Hepatocyte (in vitro differentiated cells): Measurements from ENCODE around the gene PLTP. TPM values are rescaled to one million over a fixed set of nuclear protein-coding genes. Genes with fewer than 3 reads are reported as not detected.

Experiments
- DNase-seq: peaks from one replicate; pipeline ENCODE4 v3.0.0-alpha.2; 2016; ENCODE audit warnings: low spot score
- H2AFZ ChIP-seq: fragments of 200-600 bp; sonication (generic); 2 replicates; pipeline ENCODE4 v1.6.0; 2016; ENCODE audit warnings: antibody characterized with exemption, mild to moderate bottlenecking
- H3K27ac ChIP-seq: fragments of 200-600 bp; sonication (generic); 2 replicates; pipeline ENCODE4 v1.5.1; 2016; ENCODE audit warnings: mild to moderate bottlenecking
- H3K27me3 ChIP-seq: fragments of 200-600 bp; sonication (generic); 2 replicates; pipeline ENCODE4 v1.6.1; 2016
- H3K36me3 ChIP-seq: fragments of 200-600 bp; sonication (generic); replicated peaks from 2 replicates; pipeline ENCODE4 v1.5.1; 2016; ENCODE audit warnings: low read depth; ENCODE audit not compliant: insufficient read depth
- H3K4me1 ChIP-seq: fragments of 200-600 bp; sonication (generic); 2 replicates; pipeline ENCODE4 v1.5.1; 2016; ENCODE audit warnings: mild to moderate bottlenecking, moderate library complexity; ENCODE audit not compliant: insufficient read depth
- H3K4me2 ChIP-seq: fragments of 200-600 bp; sonication (generic); 2 replicates; pipeline ENCODE4 v1.6.0; 2016
- H3K4me3 ChIP-seq: fragments of 200-600 bp; sonication (generic); 2 replicates; pipeline ENCODE4 v1.5.1; 2016; ENCODE audit warnings: mild to moderate bottlenecking
- H3K79me2 ChIP-seq: fragments of 200-600 bp; sonication (generic); 2 replicates; pipeline ENCODE4 v1.6.0; 2017; ENCODE audit warnings: mild to moderate bottlenecking
- H3K9me2 ChIP-seq: fragments of 200-600 bp; sonication (generic); replicated peaks from 2 replicates; pipeline ENCODE4 v1.6.0; 2017; ENCODE audit warnings: mild to moderate bottlenecking; ENCODE audit not compliant: insufficient read depth
- H3K9me3 ChIP-seq: fragments of 200-600 bp; sonication (generic); 2 replicates; pipeline ENCODE4 v1.5.1; 2016; ENCODE audit warnings: low read depth, mild to moderate bottlenecking
- H4K20me1 ChIP-seq: fragments of 200-600 bp; sonication (generic); 2 replicates; pipeline ENCODE4 v1.6.0; 2016; ENCODE audit warnings: mild to moderate bottlenecking; ENCODE audit not compliant: insufficient read depth, poor library complexity, severe bottlenecking
- EZH2 ChIP-seq: fragments of 200-600 bp; sonication (generic); IDR thresholded peaks from 2 replicates; pipeline ENCODE4 v1.6.1; 2016; ENCODE audit warnings: antibody characterized with exemption, mild to moderate bottlenecking, borderline replicate concordance
- EZH2phosphoT487 ChIP-seq: fragments of 200-600 bp; sonication (generic); IDR thresholded peaks from one replicate; pipeline ENCODE4 v1.6.1; 2018; ENCODE audit warnings: antibody characterized with exemption, mild to moderate bottlenecking, low read depth, moderate library complexity; ENCODE audit not compliant: unreplicated experiment, severe bottlenecking
- WGBS: methylation state at CpG from one replicate; pipeline ENCODE4 v1.1.6; 2016; ENCODE audit warnings: low lambda C conversion rate; ENCODE audit errors: missing lambda C conversion rate; 5-methylcytosine and 5-hydroxymethylcytosine counted together
- polyA plus RNA-seq: library from polyadenylated mRNA; unstranded; fragments of >200 nt; fragmentation: Nextera tagmentation; extraction: Ambion mirVana; gene quantifications from 2 replicates; pipeline ENCODE4 v1.2.1, GENCODE V29; 2016
- total RNA-seq: library from RNA; depleted of rRNA; stranded (reverse); fragments of >200 nt; gene quantifications from 2 replicates; pipeline ENCODE4 v1.2.3, GENCODE V29; 2014
- TF ChIP-seq, protein P1 (sequence below): fragments of 200-600 bp; sonication (generic); IDR thresholded peaks from 2 replicates; pipeline ENCODE4 v1.5.1; 2016; ENCODE audit warnings: antibody characterized with exemption, mild to moderate bottlenecking; ENCODE audit not compliant: poor library complexity

Gene PLTP
- total and polyA plus RNA-seq, 2 experiments from 2014 or later = 176 to 623 TPM

DNA sequence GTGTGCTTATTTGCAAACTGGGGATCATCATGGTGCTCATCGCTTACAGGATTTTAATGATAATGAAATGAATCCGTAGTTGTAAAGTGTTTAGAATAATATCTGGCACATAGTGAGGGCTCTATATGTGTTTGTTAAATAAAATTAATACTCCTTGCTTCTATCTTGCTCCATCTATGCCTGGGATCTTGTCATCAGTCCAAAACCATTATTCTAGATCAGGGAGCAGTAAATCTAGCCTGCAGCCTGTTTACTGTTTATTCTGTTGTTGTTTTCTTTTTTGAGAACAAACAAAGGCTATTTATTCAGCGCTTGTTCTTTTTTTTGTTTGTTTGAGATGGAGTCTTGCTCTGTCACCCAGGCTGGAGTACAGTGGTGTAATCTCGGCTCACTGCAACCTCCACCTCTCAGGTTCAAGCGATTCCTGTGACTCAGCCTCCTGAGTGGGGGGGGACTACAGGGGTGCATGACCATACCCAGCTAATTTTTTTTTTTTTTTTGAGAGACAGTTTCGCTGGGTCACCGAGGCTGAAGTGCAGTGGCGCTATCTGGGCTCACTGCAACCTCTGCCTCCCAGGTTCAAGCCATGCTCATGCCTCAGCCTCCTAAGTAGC, 62.9 kb downstream of the PLTP start:
- WGBS = 97% methylated on average over 8 of the region's 8 CpGs
- Histone ChIP-seq H3K9me2 (no peaks in the 10 kb centered on the region), H3K9me3 (no peaks in the 10 kb centered on the region), H3K36me3 (no peaks in the 10 kb centered on the region), H3K4me1 (no peaks in the 10 kb centered on the region), H4K20me1 (no peaks in the 10 kb centered on the region), H3K4me2 (no peak overlapping the region), H3K79me2 (peaks cover 10% of the 10 kb centered on the region), H3K27me3 (no peaks in the 10 kb centered on the region), H3K4me3 (no peak overlapping the region), H2AFZ (no peak overlapping the region), H3K27ac (no peak overlapping the region)
- DNase-seq = no peak
- TF ChIP-seq EZH2 (no peak), EZH2phosphoT487 (no peak)
- TF ChIP-seq, protein P1, sequence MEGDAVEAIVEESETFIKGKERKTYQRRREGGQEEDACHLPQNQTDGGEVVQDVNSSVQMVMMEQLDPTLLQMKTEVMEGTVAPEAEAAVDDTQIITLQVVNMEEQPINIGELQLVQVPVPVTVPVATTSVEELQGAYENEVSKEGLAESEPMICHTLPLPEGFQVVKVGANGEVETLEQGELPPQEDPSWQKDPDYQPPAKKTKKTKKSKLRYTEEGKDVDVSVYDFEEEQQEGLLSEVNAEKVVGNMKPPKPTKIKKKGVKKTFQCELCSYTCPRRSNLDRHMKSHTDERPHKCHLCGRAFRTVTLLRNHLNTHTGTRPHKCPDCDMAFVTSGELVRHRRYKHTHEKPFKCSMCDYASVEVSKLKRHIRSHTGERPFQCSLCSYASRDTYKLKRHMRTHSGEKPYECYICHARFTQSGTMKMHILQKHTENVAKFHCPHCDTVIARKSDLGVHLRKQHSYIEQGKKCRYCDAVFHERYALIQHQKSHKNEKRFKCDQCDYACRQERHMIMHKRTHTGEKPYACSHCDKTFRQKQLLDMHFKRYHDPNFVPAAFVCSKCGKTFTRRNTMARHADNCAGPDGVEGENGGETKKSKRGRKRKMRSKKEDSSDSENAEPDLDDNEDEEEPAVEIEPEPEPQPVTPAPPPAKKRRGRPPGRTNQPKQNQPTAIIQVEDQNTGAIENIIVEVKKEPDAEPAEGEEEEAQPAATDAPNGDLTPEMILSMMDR = no peak

Other genes starting within 250 kb of the PLTP start
- gene WFDC11, start 241.9 kb downstream of the PLTP start, total RNA-seq = not detected in 2 replicates
- not detected in 2 replicates for gene WFDC11, start 241.9 kb downstream of the PLTP start, polyA plus RNA-seq
- gene WFDC13, start 210.1 kb downstream of the PLTP start, total RNA-seq = not detected in 2 replicates
- 0.29 TPM in 1 of 2 replicates, not detected in the other for gene WFDC13, start 210.1 kb downstream of the PLTP start, polyA plus RNA-seq
- gene WFDC10B, start 207.1 kb downstream of the PLTP start, total RNA-seq = 2.6 TPM in 1 of 2 replicates, not detected in the other
- 0.62 and 1.9 TPM in 2 replicates for gene WFDC10B, start 207.1 kb downstream of the PLTP start, polyA plus RNA-seq
- not detected in 2 replicates for gene SPINT4, start 189.8 kb downstream of the PLTP start, total RNA-seq
- not detected in 2 replicates for gene SPINT4, start 189.8 kb downstream of the PLTP start, polyA plus RNA-seq
- 0.72 and 2.6 TPM in 2 replicates for gene WFDC3, start 120.3 kb downstream of the PLTP start, total RNA-seq
- gene WFDC3, start 120.3 kb downstream of the PLTP start, polyA plus RNA-seq = 9.9 and 16.8 TPM in 2 replicates
- 18.8 and 25.2 TPM in 2 replicates for gene DNTTIP1, start 120.2 kb downstream of the PLTP start, total RNA-seq
- 60.3 and 65.1 TPM in 2 replicates for gene DNTTIP1, start 120.2 kb downstream of the PLTP start, polyA plus RNA-seq
- gene UBE2C, start 99.5 kb downstream of the PLTP start, total RNA-seq = 21.9 and 26.7 TPM in 2 replicates
- gene UBE2C, start 99.5 kb downstream of the PLTP start, polyA plus RNA-seq = 46.9 and 49.0 TPM in 2 replicates
- 0.63 TPM in 1 of 2 replicates, not detected in the other for gene TNNC2, start 84.8 kb downstream of the PLTP start, total RNA-seq
- 0.51 and 1.8 TPM in 2 replicates for gene TNNC2, start 84.8 kb downstream of the PLTP start, polyA plus RNA-seq
- 19.3 and 30.0 TPM in 2 replicates for gene SNX21, start 78.4 kb downstream of the PLTP start, total RNA-seq
- 32.1 and 32.5 TPM in 2 replicates for gene SNX21, start 78.4 kb downstream of the PLTP start, polyA plus RNA-seq
- gene ACOT8, start 54.8 kb downstream of the PLTP start, total RNA-seq = 26.3 and 40.6 TPM in 2 replicates
- gene ACOT8, start 54.8 kb downstream of the PLTP start, polyA plus RNA-seq = 36.5 and 44.0 TPM in 2 replicates
- 4.3 and 6.2 TPM in 2 replicates for gene ZSWIM3, start 54.5 kb downstream of the PLTP start, total RNA-seq
- 1.3 and 4.1 TPM in 2 replicates for gene ZSWIM3, start 54.5 kb downstream of the PLTP start, polyA plus RNA-seq
- 6.4 and 6.9 TPM in 2 replicates for gene ZSWIM1, start 30.9 kb downstream of the PLTP start, total RNA-seq
- gene ZSWIM1, start 30.9 kb downstream of the PLTP start, polyA plus RNA-seq = 4.7 and 5.0 TPM in 2 replicates
- gene SPATA25, start 24.5 kb downstream of the PLTP start, total RNA-seq = 5.6 TPM in 1 of 2 replicates, not detected in the other
- gene SPATA25, start 24.5 kb downstream of the PLTP start, polyA plus RNA-seq = 0.41 and 1.4 TPM in 2 replicates
- gene NEURL2, start 20.9 kb downstream of the PLTP start, total RNA-seq = 11.1 and 12.8 TPM in 2 replicates
- 11.7 and 11.8 TPM in 2 replicates for gene NEURL2, start 20.9 kb downstream of the PLTP start, polyA plus RNA-seq
- 401 and 425 TPM in 2 replicates for gene CTSA, start 20.8 kb downstream of the PLTP start, total RNA-seq
- 716 and 724 TPM in 2 replicates for gene CTSA, start 20.8 kb downstream of the PLTP start, polyA plus RNA-seq
- 9.7 and 11.8 TPM in 2 replicates for gene PCIF1, start 22.5 kb upstream of the PLTP start, total RNA-seq
- 26.0 and 32.4 TPM in 2 replicates for gene PCIF1, start 22.5 kb upstream of the PLTP start, polyA plus RNA-seq
- gene ZNF335, start 60.0 kb upstream of the PLTP start, total RNA-seq = 10.8 and 14.9 TPM in 2 replicates
- gene ZNF335, start 60.0 kb upstream of the PLTP start, polyA plus RNA-seq = 12.6 and 23.7 TPM in 2 replicates
- 1.3 and 2.6 TPM in 2 replicates for gene MMP9, start 96.8 kb upstream of the PLTP start, total RNA-seq
- 4.8 and 7.7 TPM in 2 replicates for gene MMP9, start 96.8 kb upstream of the PLTP start, polyA plus RNA-seq
- 0.57 TPM in 1 of 2 replicates, not detected in the other for gene SLC12A5, start 117.1 kb upstream of the PLTP start, total RNA-seq
- 3.1 and 4.3 TPM in 2 replicates for gene SLC12A5, start 117.1 kb upstream of the PLTP start, polyA plus RNA-seq
- 24.0 and 25.6 TPM in 2 replicates for gene NCOA5, start 177.8 kb upstream of the PLTP start, total RNA-seq
- gene NCOA5, start 177.8 kb upstream of the PLTP start, polyA plus RNA-seq = 24.1 and 26.2 TPM in 2 replicates
- gene CD40, start 206.2 kb upstream of the PLTP start, total RNA-seq = 2.8 and 3.2 TPM in 2 replicates
- gene CD40, start 206.2 kb upstream of the PLTP start, polyA plus RNA-seq = 8.0 and 10.3 TPM in 2 replicates